Stomach smooth muscle (tissue), 2 donors: ENCODE results near the gene TSPAN16.

Source experiments
- H3K27ac ChIP-seq: one replicate; pipeline ENCODE4 v1.7.0; 2013; ENCODE audit warnings: mild to moderate bottlenecking, low read length, inconsistent platforms
- H3K27me3 ChIP-seq, 2 donors: one replicate each; pipeline ENCODE4 v1.7.0; 2013; ENCODE audit warnings: low read length in 2 of 2; ENCODE audit not compliant: insufficient read depth in 2 of 2, control insufficient read depth in 1 of 2
- H3K36me3 ChIP-seq, 2 donors: one replicate each; pipeline ENCODE4 v1.7.0; 2013; ENCODE audit warnings: low read length in 2 of 2; ENCODE audit not compliant: control insufficient read depth in 2 of 2, insufficient read depth in 2 of 2
- H3K4me1 ChIP-seq: one replicate; pipeline ENCODE4 v1.7.0; 2013; ENCODE audit warnings: low read length; ENCODE audit not compliant: control insufficient read depth, insufficient read depth
- H3K4me3 ChIP-seq, 2 donors: one replicate each; pipeline ENCODE4 v1.7.0; 2013; ENCODE audit warnings: low read length in 2 of 2
- H3K9ac ChIP-seq, 2 donors: one replicate each; pipeline ENCODE4 v1.7.0; 2013; ENCODE audit warnings: low read length in 2 of 2, mild to moderate bottlenecking in 1 of 2
- H3K9me3 ChIP-seq, 2 donors: one replicate each; pipeline ENCODE4 v1.7.0; 2013; ENCODE audit warnings: low read length in 2 of 2; ENCODE audit not compliant: control insufficient read depth in 2 of 2
- donor health status: healthy.
- donor health status: Pancreatic carcinoma.

TSPAN16 gene

DNA sequence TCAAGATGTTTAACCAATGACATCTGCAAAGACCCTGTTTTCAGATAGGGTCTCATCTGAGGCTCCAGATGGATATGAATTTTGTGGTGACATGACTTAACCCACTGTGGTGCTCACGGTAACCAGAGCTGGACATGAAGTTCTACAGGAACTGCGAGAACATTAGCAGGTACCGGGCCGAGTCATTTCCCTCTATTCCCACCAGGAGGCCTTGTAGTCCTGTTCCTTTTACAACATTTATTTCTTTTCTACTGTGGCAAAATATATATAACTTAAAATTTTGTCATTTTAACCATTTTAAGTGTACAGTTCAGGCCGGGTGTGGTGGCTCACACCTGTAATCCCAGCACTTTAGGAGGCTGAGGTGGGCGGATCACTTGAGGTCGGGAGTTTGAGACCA, 7.6 kb upstream of the TSPAN16 start:
- Histone ChIP-seq H3K27me3 (no peaks in the 10 kb centered on the region), H3K9me3 (no peaks in the 10 kb centered on the region), H3K4me1 (no peaks in the 10 kb centered on the region), H3K36me3 (no peaks in the 10 kb centered on the region), H3K27ac (no peak overlapping the region), H3K9ac (no peak overlapping the region), H3K4me3 (no peak overlapping the region)

DNA sequence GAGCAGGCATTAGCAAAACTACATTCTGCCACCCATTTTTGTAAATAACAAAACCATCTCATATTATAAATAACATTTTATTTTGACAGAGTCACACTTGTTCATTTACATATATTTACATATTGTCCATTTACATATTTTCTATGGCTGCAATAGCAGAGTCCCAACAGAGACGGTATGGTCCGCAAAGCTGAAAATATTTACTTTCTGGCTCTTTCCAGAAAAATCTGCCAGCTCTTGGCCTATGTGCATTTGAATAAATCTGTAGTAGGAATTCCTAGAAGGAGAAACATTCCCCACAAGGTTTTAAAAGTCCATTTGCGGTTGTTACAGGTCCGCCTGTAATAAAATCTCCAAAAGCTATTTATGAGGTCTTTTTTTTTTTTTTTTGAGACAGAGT, 5.7 kb upstream of the TSPAN16 start:
- Histone ChIP-seq H3K36me3 (no peaks in the 10 kb centered on the region), H3K9ac (no peak overlapping the region), H3K9me3 (no peaks in the 10 kb centered on the region), H3K27ac (no peak overlapping the region), H3K4me1 (peaks cover 4% of the 10 kb centered on the region), H3K4me3 (no peak overlapping the region), H3K27me3 (no peaks in the 10 kb centered on the region)

DNA sequence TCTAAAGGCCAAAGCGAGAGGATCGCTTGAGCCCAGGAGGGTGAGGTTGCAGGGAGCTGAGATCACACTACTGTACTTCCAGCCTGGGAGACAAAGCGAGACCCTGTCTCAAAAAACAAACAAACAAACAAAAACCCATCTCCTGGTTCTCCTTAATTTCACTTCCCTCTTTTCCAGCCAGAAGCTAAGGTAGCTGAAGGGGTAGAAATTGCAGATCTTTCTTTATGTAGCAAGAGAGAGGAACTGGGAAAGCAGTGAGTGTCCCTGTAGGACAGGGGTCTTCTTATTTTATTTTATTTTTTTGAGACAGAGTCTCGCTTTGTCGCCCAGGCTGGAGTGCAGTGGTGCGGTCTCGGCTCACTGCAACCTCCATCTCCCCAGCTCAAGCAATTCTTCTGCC, 4.5 kb upstream of the TSPAN16 start:
- H3K4me3 ChIP-seq: no peak overlapping the region
- H3K9ac ChIP-seq: no peak overlapping the region
- no peak overlapping the region for H3K27ac ChIP-seq
- no peaks in the 10 kb centered on the region for H3K27me3 ChIP-seq
- H3K9me3 ChIP-seq: no peaks in the 10 kb centered on the region
- no peaks in the 10 kb centered on the region for H3K36me3 ChIP-seq
- H3K4me1 ChIP-seq: peaks cover 4% of the 10 kb centered on the region

GRCh38 chr19:11291991-11292390, 4.0 kb upstream of the TSPAN16 start:
- Histone ChIP-seq H3K27me3 (no peaks in the 10 kb centered on the region), H3K4me1 (peaks cover 4% of the 10 kb centered on the region), H3K9ac (no peak overlapping the region), H3K27ac (no peak overlapping the region), H3K9me3 (no peaks in the 10 kb centered on the region), H3K4me3 (no peak overlapping the region), H3K36me3 (no peaks in the 10 kb centered on the region)

DNA sequence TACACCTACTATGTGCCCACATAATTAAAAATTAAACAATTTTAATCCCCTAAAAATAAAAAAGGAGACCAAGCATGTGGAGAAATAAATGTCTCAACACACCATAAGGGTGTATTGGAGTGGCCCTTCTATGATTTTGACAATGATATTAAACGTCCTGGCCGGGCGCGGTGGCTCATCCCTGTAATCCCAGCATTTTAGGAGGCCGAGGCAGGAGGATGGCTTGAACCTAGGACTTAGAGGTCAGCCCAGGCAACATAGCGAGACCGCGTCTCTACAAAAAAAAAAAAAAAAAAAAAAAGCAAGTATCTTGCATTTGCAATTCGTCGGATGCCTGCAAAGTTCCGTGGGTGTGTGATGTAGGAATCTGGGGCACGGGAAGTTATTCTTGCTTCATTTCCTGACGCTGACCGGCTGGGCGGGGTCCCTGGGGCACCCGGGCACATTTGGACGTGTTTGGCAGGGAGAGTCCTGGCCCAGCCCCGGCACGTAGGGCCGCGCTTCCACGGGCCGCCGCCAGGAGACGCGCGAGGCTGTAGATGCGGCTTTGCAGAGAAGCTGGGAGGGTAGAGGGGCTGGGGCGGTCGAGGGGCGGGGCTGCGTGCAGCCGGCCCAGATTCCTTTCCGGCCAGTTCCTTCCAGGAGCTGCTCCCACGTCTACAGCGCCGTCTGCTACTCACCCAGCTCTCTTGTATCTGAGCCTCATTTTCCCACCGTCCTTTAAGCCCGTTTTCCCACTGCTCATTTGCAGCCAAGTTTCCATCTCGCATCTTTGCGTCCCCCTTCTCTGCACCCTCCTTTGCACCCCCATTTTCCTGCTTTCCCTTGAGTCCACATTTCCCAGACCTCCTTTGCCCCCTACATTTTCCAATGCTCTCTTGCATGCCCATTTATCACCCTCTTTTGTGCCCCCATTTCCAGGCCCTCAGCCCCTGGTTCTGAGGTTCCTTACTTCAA, 2.2 kb upstream of the TSPAN16 start:
- peak overlapping the region; percentile 17 to 66 for H3K4me3 ChIP-seq
- H3K27me3 ChIP-seq: no peaks in the 10 kb centered on the region
- peaks cover 4% of the 10 kb centered on the region for H3K4me1 ChIP-seq
- H3K36me3 ChIP-seq: no peaks in the 10 kb centered on the region
- H3K9ac ChIP-seq: peak overlapping the region in 1 of 2 donors; percentile 60
- H3K9me3 ChIP-seq: no peaks in the 10 kb centered on the region
- H3K27ac ChIP-seq: no peak overlapping the region

GRCh38 chr19:11295180-11295579, 780 bp upstream of the TSPAN16 start:
- Histone ChIP-seq H3K9ac (no peak overlapping the region), H3K36me3 (no peaks in the 10 kb centered on the region), H3K27me3 (no peaks in the 10 kb centered on the region), H3K9me3 (no peaks in the 10 kb centered on the region), H3K4me3 (no peak overlapping the region), H3K27ac (no peak overlapping the region), H3K4me1 (peaks cover 4% of the 10 kb centered on the region)

DNA sequence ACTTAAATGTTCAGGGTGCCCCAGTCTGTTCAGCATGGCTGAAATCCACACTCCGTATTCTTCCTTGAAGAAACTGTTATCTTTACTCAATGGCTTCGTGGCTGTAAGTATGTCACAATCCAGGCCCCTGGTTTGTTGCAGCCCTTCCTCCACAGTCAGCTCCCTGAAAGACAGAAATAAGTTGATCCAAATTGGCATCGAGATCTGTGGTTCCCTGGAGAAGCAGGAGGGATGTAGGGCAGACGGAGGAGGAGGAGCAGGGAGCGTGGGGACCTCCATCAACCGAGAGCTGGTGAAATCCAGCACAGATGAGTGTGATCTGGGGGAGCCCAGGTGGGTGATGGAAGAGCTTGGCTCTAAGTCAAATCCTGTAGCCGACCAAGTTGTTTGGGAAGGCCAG, 304 bp downstream of the TSPAN16 start:
- no peak overlapping the region for H3K27ac ChIP-seq

DNA sequence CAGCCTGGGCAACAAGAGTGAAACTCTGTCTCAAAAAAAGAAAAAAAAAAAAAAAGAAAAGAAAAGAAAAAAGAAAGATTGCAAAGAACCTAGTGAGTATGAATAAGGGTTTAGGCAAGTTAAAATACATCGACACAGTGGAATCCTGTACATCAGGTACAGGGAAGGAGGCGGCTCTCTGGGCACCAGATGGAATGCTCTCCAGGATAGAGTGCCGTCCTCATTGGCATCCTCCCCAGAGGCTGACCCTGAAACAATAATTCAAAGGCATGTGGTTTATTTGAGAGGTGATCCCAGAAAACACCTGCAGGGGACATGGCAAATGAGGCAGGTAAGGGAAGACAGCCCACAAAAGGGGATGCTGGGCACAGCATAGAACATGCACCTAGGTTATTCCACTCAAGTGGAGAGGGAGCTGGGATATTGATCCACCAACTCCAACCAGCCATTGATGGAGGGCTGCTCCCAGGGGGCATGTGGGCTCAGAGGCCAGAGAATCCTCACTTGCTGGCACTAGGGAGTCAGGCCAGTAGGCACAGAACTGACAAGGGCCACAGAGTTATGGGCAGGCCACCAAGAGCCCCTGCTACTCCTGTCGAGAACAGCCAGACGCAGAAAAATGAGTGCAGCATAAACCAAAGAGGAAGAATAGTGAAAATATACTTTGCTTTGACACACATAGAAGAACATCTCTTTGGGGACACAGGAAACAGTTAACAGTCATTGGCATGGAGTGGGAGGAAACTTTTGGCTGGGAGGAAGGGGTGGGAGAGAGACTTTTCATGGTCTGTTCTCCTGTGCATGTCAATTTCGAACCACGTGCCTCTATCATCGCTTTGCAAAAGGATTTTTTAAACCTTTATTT, 4.2 kb downstream of the TSPAN16 start:
- Histone ChIP-seq H3K4me3 (no peak overlapping the region), H3K4me1 (no peaks in the 10 kb centered on the region), H3K9me3 (no peaks in the 10 kb centered on the region), H3K27ac (no peak overlapping the region), H3K36me3 (no peaks in the 10 kb centered on the region), H3K9ac (no peak overlapping the region), H3K27me3 (peaks cover 0 to 2% of the 10 kb centered on the region in 2 donors)

More for the DNA sequence above, 304 bp downstream of the TSPAN16 start:
- Histone ChIP-seq H3K9ac (no peak overlapping the region), H3K9me3 (no peaks in the 10 kb centered on the region), H3K4me1 (peaks cover 4% of the 10 kb centered on the region), H3K36me3 (no peaks in the 10 kb centered on the region), H3K4me3 (no peak overlapping the region), H3K27me3 (no peaks in the 10 kb centered on the region)

- Histone ChIP-seq H3K9me3 (no peaks in the 10 kb centered on the region), H3K4me1 (peaks cover under 1% of the 10 kb centered on the region), H3K36me3 (no peaks in the 10 kb centered on the region), H3K9ac (no peak overlapping the region), H3K27me3 (peaks cover 0 to 2% of the 10 kb centered on the region in 2 donors), H3K4me3 (no peak overlapping the region), H3K27ac (no peak overlapping the region)
Observed at GRCh38 chr19:11300811-11301120, 4.8 kb downstream of the TSPAN16 start.

DNA sequence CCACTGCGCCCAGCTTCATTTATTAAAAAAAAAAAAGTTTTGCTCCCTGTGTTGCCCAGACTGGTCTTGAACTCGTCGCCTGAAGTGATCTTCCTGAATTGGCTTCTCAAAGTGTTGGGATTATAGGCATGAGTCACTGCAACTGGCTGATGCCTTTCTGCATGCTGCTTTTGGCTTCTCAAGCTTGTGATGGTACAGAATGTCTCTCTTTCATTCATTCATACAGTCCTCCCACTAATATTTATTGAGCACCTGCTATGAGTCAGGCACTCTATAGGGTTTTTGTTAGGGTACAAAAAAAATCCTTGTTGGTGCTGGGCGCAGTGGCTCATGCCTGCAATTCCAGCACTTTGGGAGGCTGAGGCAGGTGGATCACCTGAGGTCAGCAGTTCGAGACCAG, 9.0 kb downstream of the TSPAN16 start:
- Histone ChIP-seq H3K27me3 (peaks cover 0 to 2% of the 10 kb centered on the region in 2 donors), H3K27ac (no peak overlapping the region), H3K4me1 (peaks cover 3% of the 10 kb centered on the region), H3K4me3 (no peak overlapping the region), H3K36me3 (no peaks in the 10 kb centered on the region), H3K9me3 (no peaks in the 10 kb centered on the region), H3K9ac (no peak overlapping the region)
